ENCODE data around the gene ANKS4B.
"Not testable (repeated sequence)": the region's sequence is repeated elsewhere in the genome, so short reads cannot be mapped to it uniquely, and the experiment has no call there.

Gene ANKS4B

GRCh38 chr16:21219551-21219950, 13.9 kb upstream of the ANKS4B start:
- no peak for DNase-seq

DNA sequence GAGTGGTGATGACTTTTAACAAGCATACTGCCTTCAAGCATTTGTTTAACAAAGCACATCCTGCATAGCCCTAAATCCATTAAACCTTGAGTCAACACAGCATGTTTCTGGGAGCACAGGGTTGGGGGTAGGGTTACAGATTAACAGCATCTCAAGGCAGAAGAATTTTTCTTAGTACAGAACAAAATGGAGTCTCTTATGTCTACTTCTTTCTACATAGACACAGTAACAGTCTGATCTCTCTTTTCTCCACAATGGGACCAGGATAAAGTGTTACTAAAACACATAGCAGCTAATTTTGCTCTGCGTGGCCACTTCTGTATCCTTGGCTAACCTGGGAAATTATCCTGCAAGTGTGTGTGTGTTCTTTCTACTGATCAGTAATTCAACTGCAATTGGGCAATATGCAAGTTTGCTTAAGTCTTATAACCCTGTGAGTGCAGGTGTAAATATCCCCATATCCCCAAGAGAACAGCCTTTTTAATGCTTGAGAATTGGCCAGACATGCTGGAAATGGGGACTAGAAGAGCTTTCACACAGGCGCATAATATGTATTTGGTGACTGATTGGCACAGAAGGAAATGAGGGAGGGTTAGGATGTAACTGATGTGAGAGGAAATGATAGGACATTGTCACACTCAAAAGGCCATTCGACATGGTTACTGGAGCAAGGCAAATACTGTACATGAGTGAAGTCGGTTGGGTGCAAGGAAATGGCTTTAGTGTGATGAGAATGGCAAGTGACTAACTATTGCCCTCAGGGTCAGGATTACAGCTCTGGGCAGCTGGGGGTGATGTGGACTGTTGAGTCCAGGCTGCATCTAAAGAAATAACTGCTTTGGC, 10.8 kb upstream of the ANKS4B start:
- no peak for DNase-seq

DNA sequence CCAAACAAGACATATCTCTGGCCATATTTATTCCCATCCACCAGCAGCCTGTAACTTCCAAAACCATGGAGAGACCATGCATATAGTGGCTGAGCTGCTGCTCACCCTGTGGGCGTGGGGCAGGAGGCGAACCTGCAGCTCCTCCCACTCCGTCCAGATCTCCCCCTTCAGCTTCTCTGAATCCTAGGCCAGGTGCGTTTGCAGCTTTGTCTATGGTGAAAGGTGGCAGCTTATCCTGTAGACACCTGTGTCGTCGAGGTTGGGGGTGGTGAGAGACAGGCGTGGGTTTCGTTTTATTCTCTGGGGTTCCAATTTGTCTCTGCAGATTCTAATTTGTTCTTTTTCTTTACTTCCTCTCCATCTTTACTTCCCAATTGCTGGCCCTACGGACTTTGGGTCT, 9.7 kb upstream of the ANKS4B start:
- DNase-seq, result no peak

DNA sequence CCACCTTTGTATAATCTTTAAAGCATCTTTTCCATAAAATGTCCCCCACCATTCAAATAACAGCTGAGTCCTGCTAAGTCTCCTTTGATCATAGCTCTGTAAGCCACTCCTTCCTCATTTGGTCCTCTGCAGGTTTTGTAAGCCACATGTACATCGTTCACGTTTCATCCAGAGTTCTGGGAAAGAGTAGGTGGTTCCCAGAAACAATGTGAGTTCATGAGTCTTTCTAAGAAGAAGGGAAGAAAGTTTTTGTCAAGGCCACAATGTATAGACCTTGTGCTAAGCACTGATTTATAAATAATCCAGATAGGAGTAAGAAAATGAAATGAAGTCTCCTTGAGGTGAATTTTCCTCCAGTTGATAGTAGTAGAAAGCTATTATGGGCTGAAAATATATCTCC, 8.7 kb upstream of the ANKS4B start:
- no peak for DNase-seq

GRCh38 chr16:21226749-21227148, 6.8 kb upstream of the ANKS4B start:
- DNase-seq, result no peak

GRCh38 chr16:21227866-21228265, 5.6 kb upstream of the ANKS4B start:
- no peak for DNase-seq

DNA sequence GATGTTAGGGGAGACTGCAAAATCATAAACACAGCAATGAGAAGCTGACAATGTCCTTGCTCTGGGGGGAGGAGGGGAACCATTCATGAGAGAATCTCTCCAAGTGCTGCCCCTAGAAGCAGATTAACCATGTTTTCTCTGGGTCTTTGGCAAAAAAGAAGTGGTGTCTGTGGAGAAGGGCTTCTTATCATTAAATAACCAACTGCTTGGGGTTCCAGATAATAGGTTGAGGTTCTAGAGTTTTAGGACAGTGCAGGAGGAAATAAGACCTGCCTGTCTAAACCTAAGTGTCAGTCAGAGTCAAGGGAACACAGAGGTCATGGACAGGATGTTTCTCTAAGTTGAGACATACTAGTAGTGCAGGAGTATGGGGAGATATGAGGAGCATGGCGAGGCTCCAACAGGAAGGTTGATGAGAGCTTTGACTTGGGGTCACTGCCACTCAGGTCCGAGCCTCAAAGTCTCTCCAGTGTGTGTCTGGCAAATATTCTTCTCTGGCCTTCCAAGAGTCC, 5.1 kb upstream of the ANKS4B start:
- DNase-seq, result no peak

DNA sequence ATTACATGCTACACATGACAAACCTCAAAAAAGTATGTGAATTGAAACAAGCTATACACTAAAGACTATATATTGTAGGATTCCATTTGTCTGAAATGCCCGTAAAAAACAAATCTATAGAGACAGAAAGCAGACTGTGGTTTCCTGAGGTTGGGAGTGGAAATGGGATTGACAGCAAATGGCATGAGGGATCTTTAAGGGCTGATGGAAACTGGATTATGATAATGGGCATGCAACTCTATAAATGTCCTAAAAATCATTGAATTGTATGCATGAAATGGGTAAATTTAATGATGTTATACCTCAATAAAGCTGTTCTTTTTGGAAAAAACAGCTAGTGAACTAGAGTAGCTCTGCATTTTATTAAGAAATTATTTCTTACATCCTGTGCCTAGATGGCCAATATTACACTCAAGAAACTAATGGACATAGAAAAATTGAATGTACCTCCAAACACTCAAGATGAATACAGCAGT, 416 bp upstream of the ANKS4B start:
- DNase-seq, result no peak

GRCh38 chr16:21235199-21235585, 1.7 kb downstream of the ANKS4B start:
- DNase-seq, result no peak

DNA sequence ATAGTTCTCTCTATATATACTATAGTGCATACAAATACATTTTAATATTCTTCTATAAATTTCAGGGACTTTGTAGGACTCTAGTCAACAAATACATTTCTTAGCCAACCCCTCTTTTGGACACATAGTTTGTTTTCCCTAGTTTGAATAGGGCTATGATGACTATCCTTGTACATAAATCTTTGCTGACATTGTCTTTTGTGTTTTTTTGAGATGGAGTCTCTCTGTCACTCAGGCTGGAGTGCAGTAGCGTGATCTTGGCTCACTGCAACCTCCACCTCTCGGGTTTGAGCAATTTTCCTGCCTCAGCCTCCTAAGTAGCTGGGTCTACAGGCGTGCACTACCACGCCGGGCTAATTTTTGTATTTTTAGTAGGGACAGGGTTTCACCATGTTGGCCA, 3.3 kb downstream of the ANKS4B start:
- DNase-seq, result no peak

- DNase-seq, result no peak
Measured at GRCh38 chr16:21239646-21240045, 6.1 kb downstream of the ANKS4B start.

DNA sequence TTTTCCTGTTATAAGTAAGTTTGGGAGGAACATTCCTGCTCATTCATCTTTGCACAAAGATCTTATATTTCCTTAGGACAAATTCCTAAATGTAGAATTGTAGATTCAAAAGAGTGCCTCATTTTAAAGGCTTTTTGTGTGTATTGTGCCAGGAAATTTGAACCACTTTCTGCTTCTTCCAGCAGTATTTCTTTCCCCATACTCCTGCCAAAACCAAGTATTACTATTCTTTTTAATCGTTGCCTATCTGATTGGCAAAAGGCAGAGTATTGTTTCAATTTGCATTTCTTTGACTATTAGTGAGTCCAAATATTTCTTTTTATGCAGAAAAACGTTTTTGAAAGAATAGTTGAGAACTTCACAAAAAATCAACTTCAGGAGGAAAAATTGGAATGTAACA, 9.3 kb downstream of the ANKS4B start:
- DNase-seq, result no peak

- no peak for DNase-seq
Measured at GRCh38 chr16:21244518-21245215, 11.2 kb downstream of the ANKS4B start.

GRCh38 chr16:21248179-21248578, 14.7 kb downstream of the ANKS4B start:
- not testable (repeated sequence) for DNase-seq

DNA sequence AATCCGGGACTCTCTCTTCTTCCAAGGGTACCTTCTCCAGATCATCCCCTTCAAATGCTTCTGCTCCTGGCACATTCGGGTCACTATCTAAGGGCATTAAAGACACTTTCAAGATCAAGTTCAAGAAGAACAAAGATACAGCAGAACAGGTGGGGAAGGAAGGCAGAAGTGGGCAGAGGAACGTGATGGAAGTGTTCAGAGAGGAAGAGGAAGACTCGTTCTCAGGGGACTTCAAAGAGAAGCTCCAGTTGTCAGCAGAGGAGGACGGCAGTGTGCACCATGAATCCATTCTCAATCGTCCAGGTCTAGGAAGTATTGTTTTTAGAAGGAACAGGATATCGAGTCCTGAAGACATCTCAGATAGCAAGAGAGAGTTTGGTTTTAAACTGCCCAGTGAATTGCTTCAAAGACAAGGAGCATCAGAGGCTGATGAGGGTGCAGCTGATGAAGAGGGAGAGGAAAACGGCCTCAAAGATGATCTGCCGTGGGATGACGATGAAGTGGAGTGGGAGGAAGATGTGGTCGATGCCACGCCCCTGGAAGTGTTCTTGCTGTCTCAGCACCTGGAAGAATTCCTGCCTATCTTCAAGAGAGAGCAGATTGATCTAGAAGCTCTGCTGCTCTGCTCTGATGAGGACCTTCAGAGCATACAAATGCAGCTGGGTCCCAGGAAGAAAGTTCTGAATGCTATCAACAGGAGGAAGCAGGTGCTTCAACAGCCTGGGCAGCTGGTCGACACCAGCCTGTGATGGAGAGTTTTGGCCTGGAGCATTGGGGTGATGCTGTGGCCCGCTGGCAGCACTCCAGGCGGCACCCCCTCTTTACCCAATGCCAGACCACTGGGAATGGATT, 16.8 kb downstream of the ANKS4B start:
- no peak for DNase-seq

DNA sequence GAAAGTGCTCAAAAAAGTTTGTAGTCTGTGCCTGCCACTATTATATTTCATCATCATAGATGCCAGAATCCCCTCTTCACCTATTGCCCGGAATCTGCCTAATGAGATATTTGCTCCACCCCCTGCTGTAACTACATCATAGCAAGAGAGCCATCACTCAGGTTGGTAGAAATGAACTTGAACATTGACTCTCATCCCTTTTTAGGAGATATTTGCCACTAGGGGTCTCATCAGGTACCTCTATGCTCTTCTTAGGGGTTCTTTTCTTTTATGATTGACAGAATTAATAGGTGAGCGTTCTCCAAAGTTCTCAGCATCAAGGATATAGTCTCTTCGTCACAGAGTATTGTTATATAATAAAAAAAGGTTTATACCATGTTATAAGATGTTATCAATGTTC, 20.0 kb downstream of the ANKS4B start:
- DNase-seq, result no peak

GRCh38 chr16:21256636-21257035, 23.1 kb downstream of the ANKS4B start:
- DNase-seq, result no peak

DNA sequence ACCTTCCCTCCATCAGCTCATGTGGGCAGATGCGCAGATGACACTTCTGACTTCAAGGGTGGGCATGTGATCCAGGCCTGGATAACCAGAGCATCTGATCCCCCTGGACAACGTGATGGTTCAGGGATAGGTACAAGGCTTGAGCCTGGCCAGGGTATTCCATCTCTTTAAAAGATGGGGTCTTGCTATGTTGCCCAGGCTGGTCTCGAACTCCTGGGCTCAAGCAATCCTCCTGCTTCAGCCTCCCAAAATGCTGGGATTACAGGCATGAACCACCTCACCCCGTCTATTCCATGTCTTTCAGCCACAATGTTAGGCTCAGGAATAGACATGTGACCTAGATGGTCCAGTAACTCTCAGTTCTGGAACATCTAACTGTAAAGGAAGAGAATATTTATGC, 23.8 kb downstream of the ANKS4B start:
- no peak for DNase-seq

GRCh38 chr16:21260870-21261791, 27.6 kb downstream of the ANKS4B start:
- no peak for DNase-seq

DNA sequence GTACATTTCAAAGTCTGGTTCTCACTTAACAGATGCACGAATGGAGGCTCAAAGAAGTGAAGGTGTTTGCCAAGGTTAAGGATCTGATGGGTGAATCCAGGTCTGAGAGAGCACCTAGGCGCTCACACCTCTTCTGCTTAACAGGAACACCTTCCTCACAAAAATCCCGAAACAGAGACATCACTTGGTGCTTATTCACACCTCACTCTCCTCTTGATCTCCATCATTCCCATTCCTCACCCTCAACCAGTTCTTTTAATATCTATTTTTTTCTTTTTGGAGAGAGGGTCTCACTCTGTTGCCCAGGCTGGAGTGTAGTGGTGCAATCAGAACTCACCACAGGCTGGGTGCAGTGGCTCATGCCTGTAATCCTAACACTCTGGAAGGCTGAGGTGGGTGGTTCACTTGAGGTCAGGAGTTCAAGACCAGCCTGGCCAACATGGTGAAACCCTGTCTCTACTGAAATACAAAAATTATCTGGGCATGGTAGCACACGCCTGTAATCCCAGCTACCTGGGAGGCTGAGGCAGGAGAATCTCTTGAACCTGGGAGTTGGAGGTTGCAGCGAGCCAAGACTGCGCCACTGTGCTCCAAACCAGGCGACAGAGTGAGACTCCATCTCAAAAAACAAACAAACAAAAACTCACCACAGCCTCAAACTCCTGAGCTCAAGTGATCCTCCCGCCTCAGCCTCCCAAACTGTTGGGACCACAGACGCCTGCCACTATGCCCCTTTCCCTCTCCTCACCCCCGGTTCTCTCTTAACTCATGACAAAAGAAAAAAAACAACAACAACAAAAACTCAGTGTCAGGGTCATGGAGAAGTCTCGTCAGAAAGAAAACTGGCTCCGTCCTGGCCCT, 29.5 kb downstream of the ANKS4B start:
- no peak for DNase-seq

All from CD4-positive, alpha-beta T cell treated with Interleukin-10 for 1 hour (primary cell).